ENCODE results near the gene KBTBD12.
"Not testable (repeated sequence)": the region's sequence is repeated elsewhere in the genome, so short reads cannot be mapped to it uniquely, and the experiment has no call there.

Gene KBTBD12

GRCh38 chr3:127908951-127909350 lies 6.1 kb upstream of the KBTBD12 start:
- Histone ChIP-seq H2AFZ (ENCODE audit: low read depth, low read length) (no peak overlapping the region), H3K4me1 (ENCODE audit: insufficient read depth, low read length) (no peaks in the 10 kb centered on the region), H3K4me2 (ENCODE audit: insufficient read depth, low read length) (no peak overlapping the region), H3K36me3 (ENCODE audit: insufficient read depth, low read length) (no peaks in the 10 kb centered on the region), H3K9me3 (ENCODE audit: insufficient read depth, low read length, severe bottlenecking) (no peaks in the 10 kb centered on the region), H3K27ac (ENCODE audit: low read length) (no peak overlapping the region), H3K79me2 (ENCODE audit: insufficient read depth, low read length) (no peaks in the 10 kb centered on the region), H3K4me3 (ENCODE audit: low read depth in 1 of 2, low read length in 2 of 2) (no peak overlapping the region), H4K20me1 (ENCODE audit: insufficient read depth, low read length) (no peaks in the 10 kb centered on the region), H3K9ac (ENCODE audit: low read depth, low read length) (no peak overlapping the region), H3K27me3 (ENCODE audit: insufficient read depth, low read length, poor library complexity) (no peaks in the 10 kb centered on the region)
- ATAC-seq (ENCODE audit: insufficient read depth, low read depth) (no peak), DNase-seq (no peak)
- TF ChIP-seq EZH2 (IDR thresholded peaks at IDR 0.05; ENCODE audit: borderline replicate concordance, low read depth, low read length, severe bottlenecking) (no peak), CTCF (IDR thresholded peaks at IDR 0.05; ENCODE audit: borderline replicate concordance, extremely low read depth, low read length, poor library complexity, severe bottlenecking) (no peak)

GRCh38 chr3:127909646-127910045 lies 5.4 kb upstream of the KBTBD12 start:
- Histone ChIP-seq H3K4me3 (ENCODE audit: low read depth in 1 of 2, low read length in 2 of 2) (no peak overlapping the region), H3K27ac (ENCODE audit: low read length) (no peak overlapping the region)

GRCh38 chr3:127911421-127911931 lies 3.6 kb upstream of the KBTBD12 start:
- H3K36me3 ChIP-seq (ENCODE audit: insufficient read depth, low read length), result no peaks in the 10 kb centered on the region
- no peak overlapping the region for H3K9ac ChIP-seq (ENCODE audit: low read depth, low read length)
- DNase-seq (no peak), ATAC-seq (ENCODE audit: insufficient read depth, low read depth) (no peak)
- H3K4me3 ChIP-seq (ENCODE audit: low read depth in 1 of 2, low read length in 2 of 2), result no peak overlapping the region
- TF ChIP-seq CTCF (IDR thresholded peaks at IDR 0.05; ENCODE audit: borderline replicate concordance, extremely low read depth, low read length, poor library complexity, severe bottlenecking), result no peak
- TF ChIP-seq EZH2 (IDR thresholded peaks at IDR 0.05; ENCODE audit: borderline replicate concordance, low read depth, low read length, severe bottlenecking), result no peak
- no peaks in the 10 kb centered on the region for H3K79me2 ChIP-seq (ENCODE audit: insufficient read depth, low read length)
- no peaks in the 10 kb centered on the region for H3K4me1 ChIP-seq (ENCODE audit: insufficient read depth, low read length)
- H3K9me3 ChIP-seq (ENCODE audit: insufficient read depth, low read length, severe bottlenecking), result no peaks in the 10 kb centered on the region
- no peak overlapping the region for H2AFZ ChIP-seq (ENCODE audit: low read depth, low read length)
- no peaks in the 10 kb centered on the region for H4K20me1 ChIP-seq (ENCODE audit: insufficient read depth, low read length)
- no peaks in the 10 kb centered on the region for H3K27me3 ChIP-seq (ENCODE audit: insufficient read depth, low read length, poor library complexity)
- H3K4me2 ChIP-seq (ENCODE audit: insufficient read depth, low read length), result no peak overlapping the region
- no peak overlapping the region for H3K27ac ChIP-seq (ENCODE audit: low read length)

More at GRCh38 chr3:127909646-127910045, 5.4 kb upstream of the KBTBD12 start:
- DNase-seq (no peak), ATAC-seq (ENCODE audit: insufficient read depth, low read depth) (no peak)
- H2AFZ ChIP-seq (ENCODE audit: low read depth, low read length), result no peak overlapping the region
- H3K4me1 ChIP-seq (ENCODE audit: insufficient read depth, low read length), result no peaks in the 10 kb centered on the region
- H3K27me3 ChIP-seq (ENCODE audit: insufficient read depth, low read length, poor library complexity), result no peaks in the 10 kb centered on the region
- no peaks in the 10 kb centered on the region for H4K20me1 ChIP-seq (ENCODE audit: insufficient read depth, low read length)
- H3K36me3 ChIP-seq (ENCODE audit: insufficient read depth, low read length), result no peaks in the 10 kb centered on the region
- no peaks in the 10 kb centered on the region for H3K9me3 ChIP-seq (ENCODE audit: insufficient read depth, low read length, severe bottlenecking)
- TF ChIP-seq CTCF (IDR thresholded peaks at IDR 0.05; ENCODE audit: borderline replicate concordance, extremely low read depth, low read length, poor library complexity, severe bottlenecking), result no peak
- TF ChIP-seq EZH2 (IDR thresholded peaks at IDR 0.05; ENCODE audit: borderline replicate concordance, low read depth, low read length, severe bottlenecking), result no peak
- H3K4me2 ChIP-seq (ENCODE audit: insufficient read depth, low read length), result no peak overlapping the region
- no peak overlapping the region for H3K9ac ChIP-seq (ENCODE audit: low read depth, low read length)
- H3K79me2 ChIP-seq (ENCODE audit: insufficient read depth, low read length), result no peaks in the 10 kb centered on the region

- H3K79me2 ChIP-seq (ENCODE audit: insufficient read depth, low read length); H4K20me1 ChIP-seq (ENCODE audit: insufficient read depth, low read length); H3K9me3 ChIP-seq (ENCODE audit: insufficient read depth, low read length, severe bottlenecking); H3K27ac ChIP-seq (ENCODE audit: low read length); H3K27me3 ChIP-seq (ENCODE audit: insufficient read depth, low read length, poor library complexity); H2AFZ ChIP-seq (ENCODE audit: low read depth, low read length); ATAC-seq (ENCODE audit: insufficient read depth, low read depth); H3K4me3 ChIP-seq (ENCODE audit: low read depth in 1 of 2, low read length in 2 of 2); H3K4me1 ChIP-seq (ENCODE audit: insufficient read depth, low read length); H3K36me3 ChIP-seq (ENCODE audit: insufficient read depth, low read length); H3K4me2 ChIP-seq (ENCODE audit: insufficient read depth, low read length); H3K9ac ChIP-seq (ENCODE audit: low read depth, low read length); DNase-seq: not testable (repeated sequence)
Observed at GRCh38 chr3:127913841-127914240, 1.2 kb upstream of the KBTBD12 start.

Data from DND-41 (cell line).